Ishikawa (cell line): ENCODE data around the gene SLC25A19.

Experiments
- EGR1 ChIP-seq: IDR thresholded peaks from 2 replicates; pipeline ENCODE4 v1.6.1; 2012
- RAD21 ChIP-seq: IDR thresholded peaks from 2 replicates; pipeline ENCODE4 v1.6.1; 2012; ENCODE audit warnings: low read depth
- TAF1 ChIP-seq: IDR thresholded peaks from 2 replicates; pipeline ENCODE4 v1.6.1; 2012; ENCODE audit warnings: low read depth, mild to moderate bottlenecking

- TF ChIP-seq TAF1 (no peak), RAD21 (no peak), EGR1 (no peak)
Measured at GRCh38 chr17:75307957-75308731, 18.9 kb upstream of the SLC25A19 start.
